Measurements from ENCODE around the gene PICK1.

DNA sequence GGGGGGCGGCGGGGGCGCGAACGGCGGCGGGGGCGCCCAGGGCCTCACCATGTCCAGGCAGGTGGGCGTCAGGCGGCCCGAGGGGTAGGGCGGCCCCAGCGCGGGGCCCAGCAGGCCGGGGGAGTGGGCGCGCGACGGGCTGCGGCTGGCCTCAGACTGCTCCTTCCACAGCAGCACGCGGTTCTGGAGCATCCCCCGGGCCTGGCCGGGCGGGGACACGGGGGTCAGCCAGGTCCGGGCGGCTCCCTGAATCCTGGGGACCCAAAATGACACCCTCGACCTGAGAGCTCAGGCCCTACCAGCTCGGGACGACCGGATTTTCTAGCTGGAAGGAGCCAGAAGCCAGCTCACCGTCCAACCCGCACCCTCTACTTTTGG, 32.3 kb downstream of the PICK1 start:
- TF ChIP-seq STAT6 (CRISPR knock-in tag; IDR thresholded peaks at IDR 0.05; ENCODE audit: borderline replicate concordance) (no peak), FOXK2 (IDR thresholded peaks at IDR 0.05) (no peak), ZKSCAN8 (CRISPR knock-in tag; IDR thresholded peaks at IDR 0.05; ENCODE audit: borderline replicate concordance) (no peak), TAF1 (CRISPR knock-in tag; IDR thresholded peaks at IDR 0.05) (no peak)
- TF ChIP-seq, protein P1, sequence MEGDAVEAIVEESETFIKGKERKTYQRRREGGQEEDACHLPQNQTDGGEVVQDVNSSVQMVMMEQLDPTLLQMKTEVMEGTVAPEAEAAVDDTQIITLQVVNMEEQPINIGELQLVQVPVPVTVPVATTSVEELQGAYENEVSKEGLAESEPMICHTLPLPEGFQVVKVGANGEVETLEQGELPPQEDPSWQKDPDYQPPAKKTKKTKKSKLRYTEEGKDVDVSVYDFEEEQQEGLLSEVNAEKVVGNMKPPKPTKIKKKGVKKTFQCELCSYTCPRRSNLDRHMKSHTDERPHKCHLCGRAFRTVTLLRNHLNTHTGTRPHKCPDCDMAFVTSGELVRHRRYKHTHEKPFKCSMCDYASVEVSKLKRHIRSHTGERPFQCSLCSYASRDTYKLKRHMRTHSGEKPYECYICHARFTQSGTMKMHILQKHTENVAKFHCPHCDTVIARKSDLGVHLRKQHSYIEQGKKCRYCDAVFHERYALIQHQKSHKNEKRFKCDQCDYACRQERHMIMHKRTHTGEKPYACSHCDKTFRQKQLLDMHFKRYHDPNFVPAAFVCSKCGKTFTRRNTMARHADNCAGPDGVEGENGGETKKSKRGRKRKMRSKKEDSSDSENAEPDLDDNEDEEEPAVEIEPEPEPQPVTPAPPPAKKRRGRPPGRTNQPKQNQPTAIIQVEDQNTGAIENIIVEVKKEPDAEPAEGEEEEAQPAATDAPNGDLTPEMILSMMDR (CRISPR knock-in tag; IDR thresholded peaks at IDR 0.05) = no peak

All from HepG2 (cell line).